ENCODE data around the gene TASP1.
"Not testable (repeated sequence)": the region's sequence is repeated elsewhere in the genome, so short reads cannot be mapped to it uniquely, and the experiment has no call there.

TASP1 gene

DNA sequence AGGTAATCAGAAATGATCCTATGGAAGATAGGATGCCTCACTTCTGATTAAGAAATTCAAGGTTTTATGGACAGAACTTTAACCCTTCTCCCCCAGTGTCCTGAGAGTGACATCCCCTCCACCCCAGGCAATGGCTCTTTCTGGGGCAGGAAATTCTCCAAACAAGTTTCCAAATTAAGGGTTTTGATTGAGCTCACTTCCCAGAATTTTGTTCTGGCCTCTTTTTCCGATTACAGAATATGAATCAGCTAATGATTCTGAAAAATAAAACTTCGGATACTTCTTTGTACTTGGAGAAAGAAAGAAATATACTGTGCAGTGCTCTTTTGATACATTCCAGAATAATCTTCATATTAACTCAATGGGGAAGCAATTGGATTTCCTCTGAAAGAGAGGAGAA lies 32.8 kb upstream of the TASP1 start:
- TF ChIP-seq, protein P1, sequence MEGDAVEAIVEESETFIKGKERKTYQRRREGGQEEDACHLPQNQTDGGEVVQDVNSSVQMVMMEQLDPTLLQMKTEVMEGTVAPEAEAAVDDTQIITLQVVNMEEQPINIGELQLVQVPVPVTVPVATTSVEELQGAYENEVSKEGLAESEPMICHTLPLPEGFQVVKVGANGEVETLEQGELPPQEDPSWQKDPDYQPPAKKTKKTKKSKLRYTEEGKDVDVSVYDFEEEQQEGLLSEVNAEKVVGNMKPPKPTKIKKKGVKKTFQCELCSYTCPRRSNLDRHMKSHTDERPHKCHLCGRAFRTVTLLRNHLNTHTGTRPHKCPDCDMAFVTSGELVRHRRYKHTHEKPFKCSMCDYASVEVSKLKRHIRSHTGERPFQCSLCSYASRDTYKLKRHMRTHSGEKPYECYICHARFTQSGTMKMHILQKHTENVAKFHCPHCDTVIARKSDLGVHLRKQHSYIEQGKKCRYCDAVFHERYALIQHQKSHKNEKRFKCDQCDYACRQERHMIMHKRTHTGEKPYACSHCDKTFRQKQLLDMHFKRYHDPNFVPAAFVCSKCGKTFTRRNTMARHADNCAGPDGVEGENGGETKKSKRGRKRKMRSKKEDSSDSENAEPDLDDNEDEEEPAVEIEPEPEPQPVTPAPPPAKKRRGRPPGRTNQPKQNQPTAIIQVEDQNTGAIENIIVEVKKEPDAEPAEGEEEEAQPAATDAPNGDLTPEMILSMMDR (IDR thresholded peaks at IDR 0.05; ENCODE audit: borderline replicate concordance, control extremely low read depth, extremely low read depth, insufficient read depth, missing control alignments), result no peak
- in situ Hi-C loops (cut with MboI; ENCODE audit: low sequenced_read_pairs, unreplicated experiment), result no loop called here
- no peak for DNase-seq (ENCODE audit: low spot score)

DNA sequence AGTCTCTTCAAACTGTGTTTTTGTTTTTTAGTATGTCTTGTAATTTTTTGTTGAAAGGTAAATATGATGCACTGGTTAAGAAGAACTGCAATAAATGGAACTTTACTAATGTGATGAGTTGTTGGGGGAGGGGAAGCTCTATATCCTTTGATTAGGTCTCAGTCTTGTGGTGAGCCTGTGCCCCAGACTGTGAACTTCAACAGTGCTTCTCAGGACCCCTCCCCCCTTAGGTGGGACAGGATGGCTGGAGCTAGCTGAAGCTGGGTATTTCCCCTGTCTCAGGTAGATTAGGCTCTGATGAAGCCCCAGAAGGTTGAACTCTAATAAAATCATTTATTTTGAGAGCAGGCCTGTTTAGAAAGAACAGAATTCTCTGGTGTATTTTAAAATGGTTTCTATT lies 31.4 kb upstream of the TASP1 start:
- DNase-seq (ENCODE audit: low spot score), result no peak
- in situ Hi-C loops (cut with MboI; ENCODE audit: low sequenced_read_pairs, unreplicated experiment), result no loop called here
- TF ChIP-seq, protein P1 (IDR thresholded peaks at IDR 0.05; ENCODE audit: borderline replicate concordance, control extremely low read depth, extremely low read depth, insufficient read depth, missing control alignments), result no peak

DNA sequence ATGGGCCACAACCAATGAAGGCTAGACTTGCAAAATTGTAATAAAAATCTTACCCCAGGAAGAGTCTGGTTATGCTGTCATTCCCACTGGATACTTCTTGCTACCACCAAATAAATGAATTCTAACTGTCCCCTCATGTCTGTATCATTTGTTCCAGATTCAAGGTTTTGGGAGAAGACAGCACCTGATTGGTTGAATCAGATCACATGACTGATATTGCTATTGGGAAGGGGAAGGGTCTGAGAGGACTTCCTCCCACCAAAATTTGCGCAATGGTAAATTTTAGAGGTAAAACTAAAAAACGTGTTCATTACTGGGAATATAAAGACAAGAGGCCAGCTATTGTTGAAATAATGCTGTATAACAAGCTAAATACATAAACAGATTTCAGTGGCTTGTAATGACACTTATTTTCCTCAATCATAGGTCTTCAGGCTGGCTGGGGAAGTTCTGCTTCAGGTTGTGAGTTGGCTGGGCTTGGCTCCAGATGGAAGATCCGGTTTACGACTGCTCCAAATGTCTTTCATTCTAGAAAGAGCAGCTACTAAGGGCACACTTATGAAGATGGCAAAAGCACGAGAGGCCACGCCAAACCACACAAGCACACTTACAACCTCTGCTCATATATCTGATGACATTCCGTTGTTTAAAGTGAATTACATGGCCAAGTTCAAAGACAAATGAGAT lies 27.1 kb upstream of the TASP1 start:
- in situ Hi-C loops (cut with MboI; ENCODE audit: low sequenced_read_pairs, unreplicated experiment), result no loop called here
- DNase-seq (ENCODE audit: low spot score), result no peak
- TF ChIP-seq, protein P1 (IDR thresholded peaks at IDR 0.05; ENCODE audit: borderline replicate concordance, control extremely low read depth, extremely low read depth, insufficient read depth, missing control alignments), result no peak

DNA sequence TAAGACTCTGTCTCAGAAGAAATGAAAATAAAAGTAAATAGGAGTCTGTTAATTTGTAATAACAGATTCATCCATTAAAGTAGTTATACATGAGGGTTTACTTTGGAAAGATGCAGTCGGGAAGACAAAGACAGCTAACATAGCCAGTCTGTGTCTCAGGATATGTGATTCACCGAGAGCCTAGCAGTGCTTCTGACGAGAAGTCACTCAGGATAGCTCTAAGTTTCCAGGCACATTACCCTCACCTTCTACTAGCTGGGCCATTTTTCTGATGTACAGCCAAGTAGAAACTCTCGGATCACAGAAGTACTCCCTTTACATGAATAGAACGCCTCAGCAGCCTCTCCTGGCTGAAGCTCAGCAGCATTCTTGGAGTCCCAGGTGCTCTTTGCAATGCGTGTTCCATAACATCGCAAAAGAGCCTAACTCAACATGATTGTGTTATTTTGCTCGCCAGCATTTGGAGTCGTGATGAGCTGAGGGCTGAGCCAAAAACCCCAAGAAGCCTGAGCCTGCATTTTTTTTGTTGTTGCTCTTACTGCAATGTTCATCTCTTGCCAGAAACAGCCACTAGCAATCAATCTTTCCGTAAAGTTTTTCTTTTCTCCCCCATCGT lies 22.4 kb upstream of the TASP1 start:
- in situ Hi-C loops (cut with MboI; ENCODE audit: low sequenced_read_pairs, unreplicated experiment), result no loop called here

DNA sequence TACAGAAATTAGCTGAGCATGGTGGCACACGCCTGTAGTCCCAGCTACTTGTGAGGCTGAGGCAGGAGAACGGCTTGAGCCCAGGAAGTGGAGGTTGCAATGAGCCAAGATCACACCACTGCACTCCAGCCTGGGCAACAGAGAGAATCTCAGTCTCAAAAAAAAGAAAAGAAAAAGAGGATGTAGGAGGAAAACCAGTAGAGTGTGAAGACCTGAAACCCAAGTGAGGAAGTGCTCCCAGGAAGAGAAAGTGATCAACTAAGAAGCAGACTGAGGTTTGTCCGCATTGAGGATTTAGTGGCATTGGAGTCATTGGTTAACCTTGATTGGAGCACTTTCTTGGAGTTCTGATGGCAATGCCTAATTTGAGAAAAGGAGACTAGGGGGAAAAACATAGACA lies 20.6 kb upstream of the TASP1 start:
- DNase-seq (ENCODE audit: low spot score), result peak; percentile 37
- in situ Hi-C loops (cut with MboI; ENCODE audit: low sequenced_read_pairs, unreplicated experiment), result no loop called here
- TF ChIP-seq, protein P1 (IDR thresholded peaks at IDR 0.05; ENCODE audit: borderline replicate concordance, control extremely low read depth, extremely low read depth, insufficient read depth, missing control alignments), result no peak

More for the DNA sequence above, 22.4 kb upstream of the TASP1 start:
- no peak for DNase-seq (ENCODE audit: low spot score)
- TF ChIP-seq, protein P1 (IDR thresholded peaks at IDR 0.05; ENCODE audit: borderline replicate concordance, control extremely low read depth, extremely low read depth, insufficient read depth, missing control alignments), result no peak

DNA sequence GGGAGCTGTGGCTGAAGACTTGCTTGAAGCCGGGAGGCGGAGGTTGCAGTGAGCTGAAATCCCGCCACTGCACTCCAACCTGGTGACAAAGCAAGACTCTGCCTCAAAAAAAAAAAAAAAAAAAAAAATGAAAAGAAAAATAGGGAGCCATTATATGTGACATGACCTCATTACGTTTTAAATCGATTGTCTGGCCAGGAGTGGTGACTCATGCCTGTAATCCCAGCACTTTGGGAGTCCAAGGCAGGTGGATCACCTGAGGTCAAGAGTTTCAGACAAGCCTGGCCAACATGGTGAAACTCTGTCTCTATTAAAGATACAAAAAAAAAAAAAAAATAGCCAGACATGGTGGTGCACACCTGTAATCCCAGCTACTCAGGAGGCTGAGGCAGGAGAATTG lies 19.3 kb upstream of the TASP1 start:
- in situ Hi-C loops (cut with MboI; ENCODE audit: low sequenced_read_pairs, unreplicated experiment); DNase-seq (ENCODE audit: low spot score): not testable (repeated sequence)

DNA sequence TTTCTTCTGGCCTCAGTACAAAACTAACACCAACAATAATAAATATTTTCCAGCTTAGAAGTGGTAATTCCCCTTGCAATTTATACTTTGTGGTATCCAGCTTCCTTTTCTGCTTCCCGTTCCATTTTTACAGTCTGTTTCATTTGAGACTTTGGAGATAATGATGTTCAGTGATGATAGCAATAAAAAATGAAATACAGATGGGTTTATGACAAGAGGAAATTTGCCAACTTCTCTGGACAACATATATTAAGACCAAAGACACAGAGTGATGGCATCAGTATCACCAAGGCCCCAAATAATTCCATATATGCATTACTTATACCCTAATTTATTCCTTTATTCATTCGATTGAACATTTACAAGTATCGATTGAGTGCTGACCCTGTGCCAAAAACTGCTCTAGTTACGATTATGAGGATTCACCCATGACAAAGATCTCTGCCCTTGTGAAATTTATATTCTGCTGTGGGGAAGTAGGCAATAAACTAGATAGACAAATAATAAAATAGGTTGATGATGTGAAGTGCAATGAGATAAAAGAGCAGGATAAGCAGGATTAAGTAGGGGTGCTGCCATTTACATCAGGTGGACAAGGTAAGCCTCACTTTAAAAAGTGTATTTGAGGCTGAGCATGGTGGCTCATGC lies 18.1 kb upstream of the TASP1 start:
- TF ChIP-seq, protein P1 (IDR thresholded peaks at IDR 0.05; ENCODE audit: borderline replicate concordance, control extremely low read depth, extremely low read depth, insufficient read depth, missing control alignments), result no peak
- no peak for DNase-seq (ENCODE audit: low spot score)
- in situ Hi-C loops (cut with MboI; ENCODE audit: low sequenced_read_pairs, unreplicated experiment), result no loop called here

Data from GM13976 (cell line).